CD14-positive monocyte (primary cell): ENCODE measurements around the gene KLF13. TPM values are rescaled to one million over a fixed set of nuclear protein-coding genes. Genes with fewer than 3 reads are reported as not detected.

Source experiments
- DNase-seq, 3 donors: peaks; one replicate each; pipeline ENCODE4 v3.0.0-alpha.2; 2011 to 2022
- H2AFZ ChIP-seq: 2 replicates; pipeline ENCODE4 v1.6.0; 2012; ENCODE audit warnings: mild to moderate bottlenecking, low read depth, low read length, inconsistent platforms; ENCODE audit not compliant: insufficient read depth, poor library complexity, severe bottlenecking
- H3K27ac ChIP-seq, 2 donors: 1 replicate in 1 of 2; 2 replicates in 1 of 2; pipeline ENCODE4 v1.5.1; 2012 to 2013; ENCODE audit warnings: low read length in 2 of 2, control low read depth in 1 of 2, inconsistent platforms in 1 of 2, low read depth in 1 of 2, mild to moderate bottlenecking in 1 of 2
- H3K27me3 ChIP-seq, 2 donors: one replicate each; pipeline versions ENCODE4 v1.6.0 to v1.6.1; 2011 to 2013; ENCODE audit warnings: low read length in 2 of 2; ENCODE audit not compliant: control insufficient read depth in 2 of 2, insufficient read depth in 2 of 2
- H3K36me3 ChIP-seq, 2 donors: replicated peaks in 1 of 2; 1 replicate in 1 of 2; 2 replicates in 1 of 2; pipeline versions ENCODE4 v1.5.1 to v1.6.1; 2012 to 2013; ENCODE audit warnings: low read length in 2 of 2, control low read depth in 1 of 2, inconsistent platforms in 1 of 2, mild to moderate bottlenecking in 1 of 2; ENCODE audit not compliant: insufficient read depth in 2 of 2, control insufficient read depth in 1 of 2
- H3K4me1 ChIP-seq, 2 donors: 1 replicate in 1 of 2; 2 replicates in 1 of 2; pipeline versions ENCODE4 v1.5.1 to v1.6.1; 2012 to 2013; ENCODE audit warnings: low read length in 2 of 2, control low read depth in 1 of 2, inconsistent platforms in 1 of 2, mild to moderate bottlenecking in 1 of 2, moderate library complexity in 1 of 2; ENCODE audit not compliant: insufficient read depth in 2 of 2, control insufficient read depth in 1 of 2
- H3K4me2 ChIP-seq: replicated peaks from 2 replicates; pipeline ENCODE3; 2012; ENCODE audit warnings: low read length, moderate library complexity, mild to moderate bottlenecking; ENCODE audit not compliant: poor library complexity, severe bottlenecking; ENCODE audit errors: extremely low read depth
- H3K4me3 ChIP-seq, 3 experiments: fragments of 200-600 bp in 1 of 3; sonication (generic) in 1 of 3; replicated peaks in 1 of 3; 1 replicate in 2 of 3; 2 replicates in 1 of 3; pipeline ENCODE4 v1.5.1; 2011 to 2013; ENCODE audit warnings: low read length in 3 of 3, mild to moderate bottlenecking in 3 of 3, control low read depth in 2 of 3, low read depth in 2 of 3, inconsistent platforms in 1 of 3, moderate library complexity in 1 of 3
- H3K79me2 ChIP-seq: 2 replicates; pipeline ENCODE4 v1.6.0; 2012; ENCODE audit warnings: mild to moderate bottlenecking, control low read depth, inconsistent platforms, low read length, moderate library complexity; ENCODE audit not compliant: insufficient read depth
- H3K9ac ChIP-seq: 2 replicates; pipeline ENCODE4 v1.6.0; 2017; ENCODE audit warnings: low read length, mild to moderate bottlenecking; ENCODE audit not compliant: insufficient read depth, poor library complexity, severe bottlenecking
- H3K9me3 ChIP-seq, 2 donors: replicated peaks in 1 of 2; 1 replicate in 1 of 2; 2 replicates in 1 of 2; pipeline versions ENCODE4 v1.5.1 to v1.6.1; 2012 to 2013; ENCODE audit warnings: low read length in 2 of 2, control low read depth in 1 of 2; ENCODE audit not compliant: control insufficient read depth in 1 of 2, insufficient read depth in 1 of 2
- H4K20me1 ChIP-seq: 2 replicates; pipeline ENCODE4 v1.6.0; 2012; ENCODE audit warnings: mild to moderate bottlenecking, low read length, control low read depth, moderate library complexity; ENCODE audit not compliant: insufficient read depth
- H3K27ac Mint-ChIP-seq, 7 donors: one replicate each; pipeline ENCODE4 v1.8.0; 2020; ENCODE audit warnings: mild to moderate bottlenecking in 7 of 7, mixed read lengths in 7 of 7, moderate library complexity in 6 of 7, inconsistent platforms in 2 of 7
- H3K27me3 Mint-ChIP-seq, 3 donors: one replicate each; pipeline ENCODE4 v1.8.0; 2021 to 2022; ENCODE audit warnings: low read depth in 3 of 3, mild to moderate bottlenecking in 3 of 3, mixed read lengths in 3 of 3, moderate library complexity in 3 of 3, inconsistent platforms in 1 of 3
- H3K36me3 Mint-ChIP-seq, 2 donors: one replicate each; pipeline ENCODE4 v1.8.0; 2020; ENCODE audit warnings: mixed read lengths in 2 of 2, inconsistent platforms in 1 of 2, mild to moderate bottlenecking in 1 of 2
- H3K4me1 Mint-ChIP-seq: one replicate; pipeline ENCODE4 v1.8.0; 2020; ENCODE audit warnings: mild to moderate bottlenecking, mixed read lengths
- H3K4me3 Mint-ChIP-seq, 2 donors: one replicate each; pipeline ENCODE4 v1.8.0; 2020; ENCODE audit warnings: mild to moderate bottlenecking in 2 of 2, mixed read lengths in 2 of 2, moderate library complexity in 1 of 2
- H3K9me3 Mint-ChIP-seq, 7 donors: one replicate each; pipeline ENCODE4 v1.8.0; 2020 to 2022; ENCODE audit warnings: mixed read lengths in 7 of 7, mild to moderate bottlenecking in 6 of 7, moderate library complexity in 6 of 7, inconsistent platforms in 2 of 7
- WGBS: methylation state at CpG from one replicate; pipeline ENCODE4 v1.1.5; 2013; ENCODE audit warnings: missing lambda C conversion rate; ENCODE audit not compliant: insufficient coverage; 5-methylcytosine and 5-hydroxymethylcytosine counted together
- intact Hi-C, 2 donors: fragments of 100-400 bp; cut with micrococcal nuclease; formaldehyde crosslinking; loops; one replicate each; pipeline versions ENCODE4 v1.15.0 to v1.15.1; 2023
- polyA plus RNA-seq, 3 donors: library from polyadenylated mRNA; depleted of rRNA in 1 of 3; unstranded in 2 of 3; stranded (reverse) in 1 of 3; fragments of 300-500 nt in 2 of 3; fragments of >200 nt in 1 of 3; fragmentation: Illumina TruSeq in 2 of 3; gene quantifications; 1 replicate in 2 of 3; 2 replicates in 1 of 3; pipeline ENCODE4 v1.2.3, GENCODE V29; 2012 to 2021
- TF ChIP-seq, protein P1 (sequence below): fragments of 200-600 bp; IDR thresholded peaks from one replicate; pipeline ENCODE4 v1.8.0; 2022; ENCODE audit warnings: antibody characterized with exemption, mild to moderate bottlenecking

Gene KLF13
- polyA plus RNA-seq, 3 donors: 22.5 to 121 (median 28.0) TPM

DNA sequence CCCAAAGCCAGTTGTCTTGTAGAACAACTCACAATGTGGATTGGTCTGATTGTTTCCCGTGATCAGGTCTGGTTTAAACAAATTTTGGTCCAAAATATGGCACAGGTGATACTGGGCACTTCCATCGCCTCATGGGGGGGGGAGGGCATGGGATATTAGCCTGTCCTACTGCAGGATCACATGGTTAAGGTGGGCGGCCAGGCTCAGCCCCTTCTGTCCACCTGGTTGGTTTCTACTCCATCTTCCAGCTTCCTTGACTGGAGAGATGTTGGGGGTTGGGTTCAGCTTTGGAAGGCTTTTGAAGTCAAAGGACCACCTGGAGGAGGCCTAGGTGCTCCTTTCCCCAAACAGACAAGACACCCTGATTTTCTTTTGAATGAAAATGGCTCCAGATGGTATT, 7.2 kb downstream of the KLF13 start:
- Histone ChIP-seq H3K36me3 (peaks cover 8 to 25% of the 10 kb centered on the region in 2 donors), H3K4me2 (peak overlapping the region; percentile 94), H3K27me3 (no peaks in the 10 kb centered on the region), H3K4me3 (no peak overlapping the region), H3K27ac (no peak overlapping the region), H3K79me2 (peaks cover 100% of the 10 kb centered on the region), H3K9ac (no peak overlapping the region), H4K20me1 (peaks cover 100% of the 10 kb centered on the region), H3K9me3 (no peaks in the 10 kb centered on the region), H3K4me1 (peaks cover 95 to 100% of the 10 kb centered on the region in 2 donors), H2AFZ (no peak overlapping the region)
- H3K27ac Mint-ChIP-seq: peak overlapping the region in 1 of 7 donors; percentile 15
- WGBS: 100% methylated on average over 1 of the region's 3 CpGs
- peaks cover 0 to 3% (median 0%) of the 10 kb centered on the region in 3 donors for H3K27me3 Mint-ChIP-seq
- H3K4me3 Mint-ChIP-seq: no peak overlapping the region
- H3K9me3 Mint-ChIP-seq: no peaks in the 10 kb centered on the region
- peaks cover 15 to 37% of the 10 kb centered on the region in 2 donors for H3K36me3 Mint-ChIP-seq
- DNase-seq: no peak
- H3K4me1 Mint-ChIP-seq: peaks cover 100% of the 10 kb centered on the region
- intact Hi-C loops: no loop called here
- TF ChIP-seq, protein P1, sequence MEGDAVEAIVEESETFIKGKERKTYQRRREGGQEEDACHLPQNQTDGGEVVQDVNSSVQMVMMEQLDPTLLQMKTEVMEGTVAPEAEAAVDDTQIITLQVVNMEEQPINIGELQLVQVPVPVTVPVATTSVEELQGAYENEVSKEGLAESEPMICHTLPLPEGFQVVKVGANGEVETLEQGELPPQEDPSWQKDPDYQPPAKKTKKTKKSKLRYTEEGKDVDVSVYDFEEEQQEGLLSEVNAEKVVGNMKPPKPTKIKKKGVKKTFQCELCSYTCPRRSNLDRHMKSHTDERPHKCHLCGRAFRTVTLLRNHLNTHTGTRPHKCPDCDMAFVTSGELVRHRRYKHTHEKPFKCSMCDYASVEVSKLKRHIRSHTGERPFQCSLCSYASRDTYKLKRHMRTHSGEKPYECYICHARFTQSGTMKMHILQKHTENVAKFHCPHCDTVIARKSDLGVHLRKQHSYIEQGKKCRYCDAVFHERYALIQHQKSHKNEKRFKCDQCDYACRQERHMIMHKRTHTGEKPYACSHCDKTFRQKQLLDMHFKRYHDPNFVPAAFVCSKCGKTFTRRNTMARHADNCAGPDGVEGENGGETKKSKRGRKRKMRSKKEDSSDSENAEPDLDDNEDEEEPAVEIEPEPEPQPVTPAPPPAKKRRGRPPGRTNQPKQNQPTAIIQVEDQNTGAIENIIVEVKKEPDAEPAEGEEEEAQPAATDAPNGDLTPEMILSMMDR: no peak

DNA sequence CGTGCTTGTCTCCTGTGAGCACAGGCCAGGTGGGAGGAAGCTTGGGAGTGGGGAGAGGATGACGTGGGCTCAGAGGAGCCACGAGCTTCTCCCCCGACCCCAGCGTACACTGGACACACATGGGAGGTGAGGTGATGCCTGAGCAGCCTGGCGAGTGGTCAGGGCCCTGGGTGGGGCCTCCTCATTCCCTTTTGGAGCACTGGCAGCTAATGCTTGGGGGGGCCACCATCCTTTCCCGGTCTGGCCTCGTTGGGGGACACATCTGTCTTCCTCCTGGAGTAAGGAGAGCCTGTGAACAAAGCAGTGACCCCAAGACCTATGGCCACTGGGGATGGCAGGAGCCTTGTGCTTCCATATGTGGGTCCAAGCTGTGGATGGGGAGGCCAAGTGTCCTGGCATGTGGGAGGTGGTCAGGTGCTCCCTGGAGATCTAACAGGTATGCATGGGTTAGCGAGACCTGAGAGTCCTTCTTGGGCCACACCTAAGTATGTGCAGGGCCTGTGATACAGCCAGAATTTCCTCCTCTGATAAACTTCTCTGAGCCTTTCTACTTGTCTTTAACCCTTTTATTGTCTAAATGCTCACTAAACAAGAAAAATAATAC, 9.5 kb downstream of the KLF13 start:
- no peak overlapping the region for H2AFZ ChIP-seq
- H3K27ac ChIP-seq: peak overlapping the region; percentile 6 to 72
- H3K4me3 ChIP-seq: no peak overlapping the region
- TF ChIP-seq, protein P1: no peak
- H3K79me2 ChIP-seq: peaks cover 100% of the 10 kb centered on the region
- H3K9me3 Mint-ChIP-seq: no peaks in the 10 kb centered on the region
- H3K4me1 Mint-ChIP-seq: peaks cover 99% of the 10 kb centered on the region
- no peaks in the 10 kb centered on the region for H3K27me3 ChIP-seq
- H3K9me3 ChIP-seq: no peaks in the 10 kb centered on the region
- no peak for DNase-seq
- intact Hi-C loops: no loop called here
- H3K4me1 ChIP-seq: peaks cover 91 to 100% of the 10 kb centered on the region in 2 donors
- H3K27me3 Mint-ChIP-seq: peaks cover 0 to 2% (median 0%) of the 10 kb centered on the region in 3 donors
- peak overlapping the region; percentile 9 for H3K4me2 ChIP-seq
- no peak overlapping the region for H3K4me3 Mint-ChIP-seq
- peaks cover 10 to 39% of the 10 kb centered on the region in 2 donors for H3K36me3 Mint-ChIP-seq
- H3K27ac Mint-ChIP-seq: peak overlapping the region; percentile 13 to 75 (median 61)
- WGBS: 86% methylated on average over 8 of the region's 9 CpGs
- H3K36me3 ChIP-seq: peaks cover 7 to 29% of the 10 kb centered on the region in 2 donors
- no peak overlapping the region for H3K9ac ChIP-seq
- peaks cover 100% of the 10 kb centered on the region for H4K20me1 ChIP-seq
